Lower leg skin (tissue), 3 donors: ENCODE measurements around the gene POFUT1.
"Not testable (repeated sequence)": the region's sequence is repeated elsewhere in the genome, so short reads cannot be mapped to it uniquely, and the experiment has no call there.

Experiments
- POLR2A ChIP-seq, 2 donors: fragments of 450-650 bp; IDR thresholded peaks; one replicate each; pipeline ENCODE4 v1.6.1; 2016 to 2017; ENCODE audit warnings: antibody characterized with exemption in 2 of 2, mild to moderate bottlenecking in 1 of 2, moderate library complexity in 1 of 2
- TF ChIP-seq, protein P1 (sequence below), 3 donors: fragments of 450-650 bp; IDR thresholded peaks; one replicate each; pipeline ENCODE4 v1.5.1; 2016; ENCODE audit warnings: antibody characterized with exemption in 3 of 3, mild to moderate bottlenecking in 3 of 3, moderate library complexity in 2 of 3

DNA sequence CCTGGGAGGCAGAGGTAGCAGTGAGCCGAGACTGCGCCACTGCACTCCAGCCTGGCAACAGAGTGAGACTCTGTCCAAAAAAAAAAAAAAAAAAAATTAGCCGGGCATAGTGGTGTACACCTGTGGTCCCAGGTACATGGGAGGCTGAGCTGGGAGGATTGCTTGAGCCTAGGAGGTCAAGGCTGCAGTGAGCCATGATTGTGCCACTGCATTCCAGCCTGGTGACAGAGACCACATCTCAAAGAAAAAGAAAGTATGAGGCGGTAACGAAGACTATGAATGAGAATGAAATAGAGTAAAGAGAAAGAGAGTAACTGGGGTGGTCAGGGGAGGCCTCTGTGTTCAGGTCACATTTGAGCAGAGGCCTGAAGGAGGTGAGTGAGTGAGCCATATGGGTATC lies 38.5 kb downstream of the POFUT1 start:
- TF ChIP-seq, protein P1, sequence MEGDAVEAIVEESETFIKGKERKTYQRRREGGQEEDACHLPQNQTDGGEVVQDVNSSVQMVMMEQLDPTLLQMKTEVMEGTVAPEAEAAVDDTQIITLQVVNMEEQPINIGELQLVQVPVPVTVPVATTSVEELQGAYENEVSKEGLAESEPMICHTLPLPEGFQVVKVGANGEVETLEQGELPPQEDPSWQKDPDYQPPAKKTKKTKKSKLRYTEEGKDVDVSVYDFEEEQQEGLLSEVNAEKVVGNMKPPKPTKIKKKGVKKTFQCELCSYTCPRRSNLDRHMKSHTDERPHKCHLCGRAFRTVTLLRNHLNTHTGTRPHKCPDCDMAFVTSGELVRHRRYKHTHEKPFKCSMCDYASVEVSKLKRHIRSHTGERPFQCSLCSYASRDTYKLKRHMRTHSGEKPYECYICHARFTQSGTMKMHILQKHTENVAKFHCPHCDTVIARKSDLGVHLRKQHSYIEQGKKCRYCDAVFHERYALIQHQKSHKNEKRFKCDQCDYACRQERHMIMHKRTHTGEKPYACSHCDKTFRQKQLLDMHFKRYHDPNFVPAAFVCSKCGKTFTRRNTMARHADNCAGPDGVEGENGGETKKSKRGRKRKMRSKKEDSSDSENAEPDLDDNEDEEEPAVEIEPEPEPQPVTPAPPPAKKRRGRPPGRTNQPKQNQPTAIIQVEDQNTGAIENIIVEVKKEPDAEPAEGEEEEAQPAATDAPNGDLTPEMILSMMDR (IDR thresholded peaks at IDR 0.05): not testable (repeated sequence)
- not testable (repeated sequence) for TF ChIP-seq POLR2A (IDR thresholded peaks at IDR 0.05)
